GM19099 (cell line): ENCODE data around the gene SYCP3.

Experiments used
- POLR2A ChIP-seq: IDR thresholded peaks from 3 replicates; pipeline ENCODE4 v1.6.1; 2011; ENCODE audit warnings: low read depth; ENCODE audit not compliant: insufficient read length; ENCODE audit errors: extremely low read depth

Gene SYCP3

DNA sequence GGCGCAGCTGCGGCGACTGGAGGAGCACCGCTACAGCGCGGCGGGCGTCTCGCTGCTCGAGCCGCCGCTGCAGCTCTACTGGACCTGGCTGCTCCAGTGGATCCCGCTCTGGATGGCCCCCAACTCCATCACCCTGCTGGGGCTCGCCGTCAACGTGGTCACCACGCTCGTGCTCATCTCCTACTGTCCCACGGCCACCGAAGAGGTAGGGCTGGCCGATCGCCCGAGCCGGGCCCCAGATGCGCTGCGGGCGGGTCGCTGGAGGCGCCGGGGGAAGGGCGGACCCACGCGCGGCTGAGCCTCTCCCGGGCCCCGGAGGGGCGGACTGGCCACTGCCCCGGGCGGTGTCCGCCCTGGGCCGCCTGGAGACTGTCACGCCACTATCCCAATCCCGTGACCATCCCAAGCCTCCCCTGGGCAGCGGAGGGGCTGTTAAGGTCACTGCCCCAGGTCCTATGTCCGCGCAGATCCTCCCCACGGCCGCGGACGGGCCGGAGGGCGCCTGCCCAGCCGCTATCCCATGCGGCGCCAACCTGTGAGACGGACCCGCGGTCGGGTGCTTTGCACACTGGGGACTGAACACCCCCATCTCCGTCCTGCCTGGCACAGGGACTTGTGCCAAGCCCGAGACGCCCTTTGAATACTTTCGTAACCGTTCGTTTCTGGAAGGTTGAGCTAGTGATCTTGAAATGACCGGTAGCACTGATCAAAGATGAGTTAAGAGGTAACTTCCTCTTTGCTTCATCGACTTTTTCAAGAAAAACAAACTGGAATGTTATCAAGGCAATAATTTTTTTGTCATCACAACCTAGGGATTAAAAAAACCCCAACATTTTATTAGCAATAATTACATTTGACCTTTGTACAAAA, 41.1 kb downstream of the SYCP3 start:
- no peak for TF ChIP-seq POLR2A

DNA sequence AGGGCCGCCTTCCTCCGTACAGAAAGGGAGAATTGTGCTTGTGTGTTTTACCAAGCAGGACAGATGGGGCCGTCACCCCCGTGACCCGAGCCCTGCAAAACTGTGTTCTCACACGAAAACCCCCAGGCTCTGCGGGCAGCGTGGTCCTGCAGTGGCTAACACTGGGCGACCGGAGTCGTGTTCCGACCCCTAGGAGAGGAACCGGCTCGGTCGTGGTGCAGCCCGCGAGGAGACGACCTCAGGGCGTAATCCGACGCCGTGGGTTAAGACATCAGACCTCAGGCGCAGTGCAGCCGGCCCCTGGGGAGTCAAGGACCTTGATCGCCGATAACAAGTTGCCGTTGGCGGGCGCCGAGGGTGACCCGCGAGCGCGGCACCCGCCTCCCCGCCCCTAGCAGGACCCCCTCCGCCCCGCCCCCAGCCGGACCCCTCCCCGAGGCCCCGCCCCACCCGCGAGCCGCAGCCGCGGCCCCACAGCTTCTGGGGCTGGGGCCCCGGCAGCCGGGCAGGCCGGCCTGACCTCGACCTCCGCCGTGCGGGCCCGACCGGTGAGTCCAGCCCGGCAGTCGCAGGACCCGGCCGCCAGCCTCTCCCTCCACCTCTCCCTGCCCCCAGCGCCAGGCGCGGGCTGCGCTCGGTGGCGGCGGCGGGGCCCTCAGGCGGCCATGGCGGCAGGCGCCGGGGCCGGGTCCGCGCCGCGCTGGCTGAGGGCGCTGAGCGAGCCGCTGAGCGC, 41.9 kb downstream of the SYCP3 start, which contains the start of gene CHPT1:
TSS of gene CHPT1 (plus strand) at position 444 of the 733 bp plus-strand sequence. CDS start at position 666, 222 bp downstream.
- TF ChIP-seq POLR2A, result peak; percentile 67

DNA sequence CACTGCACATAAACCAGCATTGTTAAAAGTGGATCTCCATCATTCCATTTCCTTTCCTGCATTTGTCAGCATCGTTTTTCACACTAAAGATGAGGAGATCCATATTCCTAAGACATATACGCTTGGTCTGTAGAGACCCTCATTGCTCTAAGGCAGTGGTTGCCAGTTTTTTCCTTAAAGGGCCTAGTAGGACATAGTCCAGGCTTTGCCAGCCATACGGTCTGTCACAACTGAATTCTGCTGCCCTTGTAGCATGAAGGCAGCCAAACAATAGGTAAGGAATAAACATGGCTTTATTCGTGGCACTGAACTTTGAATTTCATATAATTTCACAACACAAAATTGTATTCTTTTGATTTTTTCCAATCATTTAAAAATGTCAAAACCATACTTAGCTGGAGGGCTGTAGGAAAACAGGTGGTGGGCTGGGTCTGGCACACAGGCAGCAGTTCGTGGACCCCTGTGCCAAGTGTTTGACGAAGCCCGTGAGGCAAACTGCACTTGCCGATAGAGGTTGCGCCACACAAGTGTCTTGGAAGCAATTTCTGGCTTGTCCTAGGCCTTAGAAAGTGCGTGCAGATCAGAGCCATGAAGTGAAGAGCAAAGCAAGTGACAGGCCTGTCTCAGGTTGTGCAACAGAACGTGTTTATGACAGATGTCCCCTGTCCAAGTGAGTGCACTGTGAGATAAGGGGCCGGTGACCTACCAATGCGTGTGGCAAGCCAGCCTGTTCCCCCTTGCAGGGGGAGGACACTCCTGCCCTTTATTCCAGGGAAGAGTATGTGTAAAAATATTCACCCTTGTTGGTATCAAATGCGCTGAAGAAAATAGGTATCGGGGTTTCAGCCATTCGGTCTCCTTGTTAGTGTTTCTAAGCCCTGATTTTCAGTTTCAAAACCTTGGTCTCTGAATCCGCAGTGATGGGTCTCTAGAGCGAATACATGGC, 42.7 kb downstream of the SYCP3 start:
- TF ChIP-seq POLR2A, result no peak

DNA sequence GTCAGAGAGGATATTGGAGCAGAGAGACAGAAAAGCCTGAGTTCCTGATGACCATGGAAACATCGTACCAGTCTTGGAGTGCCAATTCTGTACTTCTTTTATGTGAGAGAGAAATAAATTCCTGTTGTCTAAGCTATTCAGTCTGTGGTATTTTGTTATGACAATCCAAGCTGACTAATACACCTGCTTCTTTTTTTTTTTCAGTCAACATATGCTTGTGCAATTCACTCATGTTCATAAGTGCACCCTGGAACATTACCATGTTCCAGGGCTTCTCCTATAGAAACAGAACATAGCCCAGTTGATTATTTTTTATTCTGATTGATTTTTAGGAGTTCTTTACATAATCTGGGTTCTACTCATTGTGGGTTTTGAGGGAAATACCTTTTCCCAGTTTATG, 43.6 kb downstream of the SYCP3 start:
- no peak for TF ChIP-seq POLR2A

DNA sequence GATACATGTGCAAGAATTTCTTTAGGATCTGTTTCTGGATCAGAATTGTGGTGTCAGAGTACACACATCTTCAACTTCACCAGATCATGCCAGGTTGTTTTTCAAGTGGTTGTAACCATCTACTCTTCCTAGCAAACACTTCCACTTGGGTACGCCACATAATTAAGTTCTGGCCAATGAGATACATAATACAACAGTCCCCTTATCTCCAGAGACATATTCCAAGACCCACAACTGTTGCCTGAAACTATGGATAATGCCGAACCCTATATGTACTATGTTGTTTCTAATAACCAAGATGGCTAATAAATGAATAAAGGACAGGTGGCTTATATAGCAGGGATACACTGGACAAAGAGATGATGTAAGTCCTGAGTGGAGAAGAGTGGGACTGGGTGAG, 44.3 kb downstream of the SYCP3 start:
- no peak for TF ChIP-seq POLR2A

DNA sequence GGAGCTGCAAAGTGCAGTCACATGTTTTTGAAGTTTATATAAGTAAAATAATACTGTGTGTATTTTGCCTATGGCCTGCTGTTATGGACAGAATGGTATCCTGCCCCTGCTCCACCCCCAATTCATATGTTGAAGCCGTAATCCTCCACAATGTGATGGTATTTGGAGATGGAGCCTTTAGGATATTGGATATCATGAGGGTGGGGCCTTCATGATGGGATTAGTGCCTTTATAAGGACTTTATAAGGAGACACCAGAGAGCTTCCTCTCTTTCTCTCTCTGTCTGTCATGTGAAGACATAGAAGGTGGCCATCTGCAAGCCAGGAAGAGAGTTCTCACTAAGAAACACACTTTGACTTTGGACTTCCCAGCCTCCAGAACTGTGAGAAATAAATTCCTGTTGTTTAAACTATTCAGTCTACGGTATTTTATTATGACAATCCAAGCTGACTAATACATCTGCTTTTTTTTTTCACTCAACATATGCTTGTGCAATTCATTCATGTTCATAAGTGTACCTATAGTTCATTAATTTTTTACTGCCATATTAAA, 44.9 kb downstream of the SYCP3 start:
- no peak for TF ChIP-seq POLR2A

DNA sequence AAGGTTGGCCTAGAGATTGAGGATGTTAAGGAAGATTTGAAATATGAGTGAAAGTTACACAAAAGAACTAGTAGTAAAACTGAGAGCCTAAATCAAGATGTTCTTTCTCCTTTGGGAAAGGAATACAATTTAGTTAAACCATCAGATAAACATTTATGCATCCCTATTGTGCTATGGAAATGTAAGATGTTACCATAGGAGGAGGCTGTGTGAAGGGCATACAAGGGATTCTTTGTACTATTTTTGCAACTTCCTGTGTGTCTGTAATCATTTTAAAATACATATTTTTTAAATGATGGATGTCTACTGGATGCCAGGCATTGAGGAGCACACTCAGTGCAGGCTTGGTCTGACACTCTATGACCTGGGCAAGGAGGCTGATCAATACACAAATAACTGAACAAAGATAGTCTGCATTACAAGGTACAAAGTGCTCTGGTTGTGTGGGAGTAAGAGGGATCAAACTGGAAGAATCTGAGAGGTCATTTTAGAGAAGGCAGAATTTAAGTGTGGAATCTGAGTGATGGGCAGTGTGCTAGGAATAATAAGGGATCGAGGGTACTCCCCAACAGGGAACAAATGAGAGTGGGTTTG, 47.7 kb downstream of the SYCP3 start:
- TF ChIP-seq POLR2A, result no peak

DNA sequence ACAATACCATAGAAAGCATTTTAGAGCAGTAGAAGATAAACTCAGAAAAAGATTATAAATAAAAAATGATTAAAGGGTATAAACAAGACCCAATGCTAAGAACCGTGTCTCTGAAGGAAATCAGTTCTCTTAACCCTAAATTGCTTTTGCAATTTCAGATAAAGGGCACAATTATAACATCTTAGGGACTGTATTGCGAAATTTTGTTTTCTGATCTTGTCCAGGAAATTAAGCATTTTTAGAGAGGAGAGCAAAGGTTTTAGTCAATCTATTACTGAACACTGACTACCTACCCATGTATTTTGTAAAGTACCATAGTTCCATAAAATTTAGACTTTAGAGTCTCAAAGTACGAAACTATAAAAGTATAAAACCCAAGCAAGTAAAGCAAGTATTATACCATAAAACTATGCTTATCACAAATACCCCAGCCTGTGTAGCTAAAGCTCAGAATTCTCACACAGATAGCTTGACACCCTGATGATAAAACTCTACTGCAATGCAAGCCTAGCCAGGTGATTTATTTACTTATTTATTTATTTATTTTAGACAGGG, 48.6 kb downstream of the SYCP3 start:
- TF ChIP-seq POLR2A, result no peak

DNA sequence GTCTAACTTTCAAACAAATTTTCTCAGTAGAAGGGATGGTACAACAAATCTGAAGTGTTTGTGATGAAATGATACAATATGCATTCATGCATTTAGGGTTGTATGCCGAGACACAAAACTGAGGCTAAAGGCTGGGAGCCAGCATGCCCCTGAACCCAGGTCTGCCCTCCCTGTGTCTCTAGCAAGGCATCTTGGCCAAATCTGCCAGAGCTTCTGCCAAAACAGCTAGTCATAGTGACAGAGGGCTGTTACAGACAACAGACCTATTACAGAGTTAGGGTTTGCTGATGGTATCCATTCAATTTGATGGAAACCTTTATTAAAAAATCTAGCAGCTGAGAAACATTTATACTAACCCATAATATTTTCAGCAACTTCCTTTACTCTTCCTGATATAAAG, 53.1 kb downstream of the SYCP3 start:
- TF ChIP-seq POLR2A, result no peak

DNA sequence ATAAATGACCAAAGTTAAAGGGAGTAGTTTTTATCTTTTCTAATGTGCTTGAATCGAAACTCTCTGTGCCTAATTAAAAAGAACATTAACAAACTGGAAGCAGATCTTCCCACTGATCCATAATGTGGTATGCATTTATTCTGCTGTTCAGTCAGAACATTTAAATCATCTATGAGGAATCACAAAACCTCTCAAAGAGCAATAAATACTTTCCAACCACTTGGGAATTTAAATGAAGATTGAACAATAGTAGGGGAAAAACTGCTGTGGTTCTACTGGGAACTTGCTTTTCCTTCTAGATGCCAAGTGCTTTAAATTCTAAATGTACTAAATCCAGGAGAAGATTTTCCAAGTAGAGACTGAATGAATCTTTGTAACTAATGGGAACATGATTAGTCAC, 54.2 kb downstream of the SYCP3 start:
- no peak for TF ChIP-seq POLR2A

DNA sequence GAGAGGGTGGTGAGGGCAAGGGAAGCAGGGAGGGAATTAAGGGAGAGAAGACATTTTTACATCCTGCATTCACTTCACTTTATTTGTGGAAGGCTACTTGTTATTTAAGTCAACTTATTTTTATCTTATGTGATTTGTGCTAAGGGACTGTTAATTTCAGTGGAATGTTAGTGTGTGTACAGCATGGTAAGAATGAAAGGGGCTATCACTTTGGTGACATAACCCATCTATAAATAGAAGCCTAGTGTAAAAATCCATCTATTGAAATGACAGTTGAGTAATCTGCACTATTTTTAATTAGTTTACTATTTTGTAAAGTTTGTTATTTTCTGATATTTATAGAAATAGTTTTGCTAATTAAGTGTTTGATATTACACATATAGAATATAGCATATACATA, 58.6 kb downstream of the SYCP3 start:
- no peak for TF ChIP-seq POLR2A

DNA sequence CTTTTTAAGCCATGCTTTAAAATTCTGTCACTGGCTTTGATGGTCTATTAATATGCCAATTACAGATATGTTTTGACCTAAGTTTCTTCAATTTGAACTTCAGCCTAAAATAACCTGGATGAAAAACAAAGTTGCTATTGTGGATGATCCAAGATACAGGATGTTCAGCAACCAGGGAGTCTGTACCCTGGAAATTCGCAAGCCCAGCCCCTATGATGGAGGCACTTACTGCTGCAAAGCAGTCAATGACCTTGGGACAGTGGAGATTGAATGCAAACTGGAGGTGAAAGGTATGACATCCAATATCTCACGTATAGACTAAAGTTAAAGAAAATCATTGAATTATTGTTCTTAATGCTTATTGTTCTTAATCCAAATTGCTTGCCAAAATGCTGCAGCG, 59.0 kb downstream of the SYCP3 start:
- TF ChIP-seq POLR2A, result no peak
